Left lung (tissue), 10 donors: ENCODE results near the gene NAA35. TPM values are rescaled to one million over a fixed set of nuclear protein-coding genes. Genes with fewer than 3 reads are reported as not detected.

Experiments
- ATAC-seq: fragments of 200-7000 bp; cut with Tn5 transposase; one replicate; pipeline ENCODE4 v1.9.1; 2020; ENCODE audit warnings: moderate library complexity
- DNase-seq, 4 donors: peaks; one replicate each; pipeline ENCODE4 v3.0.0-alpha.2; 2013 to 2020
- H3K27ac ChIP-seq, 2 donors: fragments of 200-600 bp; sonication (generic) in 1 of 2; one replicate each; pipeline versions ENCODE4 v1.5.0 to v1.8.0; 2020 to 2021
- H3K27me3 ChIP-seq, 2 donors: fragments of 200-600 bp; sonication (generic) in 1 of 2; one replicate each; pipeline versions ENCODE4 v1.5.0 to v1.8.0; 2020 to 2021
- H3K36me3 ChIP-seq, 2 donors: fragments of 200-600 bp; sonication (generic) in 1 of 2; one replicate each; pipeline versions ENCODE4 v1.5.0 to v1.8.0; 2020 to 2021
- H3K4me1 ChIP-seq, 2 donors: fragments of 200-600 bp; one replicate each; pipeline ENCODE4 v1.8.0; 2021
- H3K4me3 ChIP-seq, 2 donors: fragments of 200-600 bp; sonication (generic) in 1 of 2; one replicate each; pipeline versions ENCODE4 v1.5.0 to v1.8.0; 2020 to 2021; ENCODE audit warnings: mild to moderate bottlenecking in 1 of 2
- H3K9me3 ChIP-seq, 2 donors: fragments of 200-600 bp; sonication (generic) in 1 of 2; one replicate each; pipeline versions ENCODE4 v1.5.0 to v1.8.0; 2020 to 2021
- CTCF ChIP-seq, 2 donors: fragments of 200-600 bp; sonication (generic) in 1 of 2; IDR thresholded peaks; one replicate each; pipeline versions ENCODE4 v1.5.0 to v1.8.0; 2021; ENCODE audit warnings: antibody characterized with exemption in 2 of 2
- intact Hi-C, 2 donors: fragments of 100-400 bp; cut with DNase I; formaldehyde crosslinking; loops; one replicate each; pipeline versions ENCODE4 v1.11.2 to v1.14.2; 2022
- polyA plus RNA-seq, 6 donors: library from polyadenylated mRNA; unstranded; fragments of 120-200 nt; gene quantifications; one replicate each; pipeline ENCODE4 v1.2.1, GENCODE V29; 2013; ENCODE audit not compliant: insufficient read length in 6 of 6
- total RNA-seq, 2 donors: library from RNA; stranded (reverse); fragmentation: NEBNext Ultra II Directional; extraction: Animal tissue kit (Norgen Biotek cat#: 25700); gene quantifications; one replicate each; pipeline ENCODE4 v1.2.1, GENCODE V29; 2021
- donor health status: DM: no; HTN: yes; CAD: no.
- donor health status: DM: no; HTN: no; CAD: no.

Gene NAA35
- total and polyA plus RNA-seq, 8 donors, result 17.9 to 34.7 (median 29.9) TPM

- DNase-seq, result no peak
- peaks cover 0 to 85% of the 10 kb centered on the region in 2 donors for H3K36me3 ChIP-seq
Observed at GRCh38 chr9:86020731-86021130, 79.8 kb downstream of the NAA35 start.

GRCh38 chr9:86021166-86021565 is 80.2 kb downstream of the NAA35 start:
- Histone ChIP-seq H3K4me3 (no peak overlapping the region), H3K36me3 (peaks cover 0 to 89% of the 10 kb centered on the region in 2 donors), H3K27ac (no peak overlapping the region), H3K27me3 (no peaks in the 10 kb centered on the region), H3K9me3 (no peaks in the 10 kb centered on the region), H3K4me1 (no peaks in the 10 kb centered on the region)
- DNase-seq (no peak), ATAC-seq (no peak)
- TF ChIP-seq CTCF (IDR thresholded peaks at IDR 0.05), result no peak
- intact Hi-C loops, result no loop called here

More at GRCh38 chr9:86020731-86021130, 79.8 kb downstream of the NAA35 start:
- H3K4me1 ChIP-seq, result no peaks in the 10 kb centered on the region
- no peak overlapping the region for H3K4me3 ChIP-seq
- no peak for TF ChIP-seq CTCF (IDR thresholded peaks at IDR 0.05)
- no peaks in the 10 kb centered on the region for H3K9me3 ChIP-seq
- no peak for ATAC-seq
- H3K27ac ChIP-seq, result no peak overlapping the region
- intact Hi-C loops, result no loop called here
- H3K27me3 ChIP-seq, result no peaks in the 10 kb centered on the region

GRCh38 chr9:86022687-86023266 is 81.8 kb downstream of the NAA35 start:
- no peaks in the 10 kb centered on the region for H3K27me3 ChIP-seq
- H3K9me3 ChIP-seq, result no peaks in the 10 kb centered on the region
- no peak for ATAC-seq
- DNase-seq, result no peak
- no peak for TF ChIP-seq CTCF (IDR thresholded peaks at IDR 0.05)
- peaks cover 0 to 88% of the 10 kb centered on the region in 2 donors for H3K36me3 ChIP-seq
- no peak overlapping the region for H3K27ac ChIP-seq
- no peaks in the 10 kb centered on the region for H3K4me1 ChIP-seq
- intact Hi-C loops, result no loop called here
- H3K4me3 ChIP-seq, result no peak overlapping the region

- Histone ChIP-seq H3K27me3 (no peaks in the 10 kb centered on the region), H3K9me3 (no peaks in the 10 kb centered on the region), H3K4me3 (no peak overlapping the region), H3K27ac (no peak overlapping the region), H3K36me3 (peaks cover 0 to 53% of the 10 kb centered on the region in 2 donors), H3K4me1 (no peaks in the 10 kb centered on the region)
- TF ChIP-seq CTCF (IDR thresholded peaks at IDR 0.05), result no peak
- DNase-seq, result no peak
- ATAC-seq, result no peak
- intact Hi-C loops, result no loop called here
Observed at GRCh38 chr9:86027767-86028166, 86.8 kb downstream of the NAA35 start.

- Histone ChIP-seq H3K36me3 (no peaks in the 10 kb centered on the region), H3K27me3 (no peaks in the 10 kb centered on the region), H3K4me1 (no peaks in the 10 kb centered on the region), H3K4me3 (no peak overlapping the region), H3K27ac (no peak overlapping the region), H3K9me3 (no peaks in the 10 kb centered on the region)
- peak in 1 of 2 donors; percentile 20 for TF ChIP-seq CTCF (IDR thresholded peaks at IDR 0.05)
- no peak for DNase-seq
- intact Hi-C loops, result no loop called here
- ATAC-seq, result no peak
Observed at GRCh38 chr9:86034863-86035734, 94.2 kb downstream of the NAA35 start.
